Measurements from ENCODE around the gene SGMS1.
"Not testable (repeated sequence)": the region's sequence is repeated elsewhere in the genome, so short reads cannot be mapped to it uniquely, and the experiment has no call there.

The SGMS1 gene

DNA sequence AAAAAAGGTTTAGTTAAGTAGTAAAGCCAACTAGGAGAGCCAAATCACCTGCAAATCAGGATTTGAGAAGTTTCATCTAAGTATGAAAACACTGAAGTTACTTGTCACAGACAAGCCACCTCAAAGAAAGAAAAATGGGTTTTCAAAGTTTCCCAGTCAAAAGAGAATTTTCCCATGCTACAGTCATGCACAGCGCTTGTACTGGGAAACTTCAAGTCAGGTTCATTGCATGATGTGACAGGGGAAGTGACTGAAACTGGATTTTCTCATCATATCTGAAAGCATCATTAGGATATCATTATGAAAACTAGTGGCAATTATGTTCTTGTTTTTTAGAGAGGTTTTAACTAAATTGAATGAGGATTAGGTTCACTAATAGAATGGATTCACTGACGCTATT, 167.0 kb downstream of the SGMS1 start:
- Histone ChIP-seq H3K4me1 (peaks cover 0 to 13% (median 0%) of the 10 kb centered on the region in 4 donors), H3K36me3 (peaks cover 9 to 17% (median 9%) of the 10 kb centered on the region in 3 donors), H3K9me3 (no peaks in the 10 kb centered on the region), H3K27ac (no peak overlapping the region), H3K4me3 (no peak overlapping the region), H3K27me3 (no peaks in the 10 kb centered on the region)
- TF ChIP-seq, protein P1, sequence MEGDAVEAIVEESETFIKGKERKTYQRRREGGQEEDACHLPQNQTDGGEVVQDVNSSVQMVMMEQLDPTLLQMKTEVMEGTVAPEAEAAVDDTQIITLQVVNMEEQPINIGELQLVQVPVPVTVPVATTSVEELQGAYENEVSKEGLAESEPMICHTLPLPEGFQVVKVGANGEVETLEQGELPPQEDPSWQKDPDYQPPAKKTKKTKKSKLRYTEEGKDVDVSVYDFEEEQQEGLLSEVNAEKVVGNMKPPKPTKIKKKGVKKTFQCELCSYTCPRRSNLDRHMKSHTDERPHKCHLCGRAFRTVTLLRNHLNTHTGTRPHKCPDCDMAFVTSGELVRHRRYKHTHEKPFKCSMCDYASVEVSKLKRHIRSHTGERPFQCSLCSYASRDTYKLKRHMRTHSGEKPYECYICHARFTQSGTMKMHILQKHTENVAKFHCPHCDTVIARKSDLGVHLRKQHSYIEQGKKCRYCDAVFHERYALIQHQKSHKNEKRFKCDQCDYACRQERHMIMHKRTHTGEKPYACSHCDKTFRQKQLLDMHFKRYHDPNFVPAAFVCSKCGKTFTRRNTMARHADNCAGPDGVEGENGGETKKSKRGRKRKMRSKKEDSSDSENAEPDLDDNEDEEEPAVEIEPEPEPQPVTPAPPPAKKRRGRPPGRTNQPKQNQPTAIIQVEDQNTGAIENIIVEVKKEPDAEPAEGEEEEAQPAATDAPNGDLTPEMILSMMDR (IDR thresholded peaks at IDR 0.05), result no peak
- no peak for DNase-seq
- intact Hi-C loops (cut with DNase I; ENCODE audit: low total_unique reads), result no loop called here

GRCh38 chr10:50453940-50454339, 169.8 kb downstream of the SGMS1 start:
- H3K36me3 ChIP-seq, result no peaks in the 10 kb centered on the region
- peaks cover 0 to 13% (median 0%) of the 10 kb centered on the region in 4 donors for H3K4me1 ChIP-seq
- no peaks in the 10 kb centered on the region for H3K27me3 ChIP-seq
- intact Hi-C loops (cut with DNase I; ENCODE audit: low total_unique reads), result no loop called here
- H3K27ac ChIP-seq, result no peak overlapping the region
- TF ChIP-seq, protein P1 (IDR thresholded peaks at IDR 0.05), result no peak
- no peak for DNase-seq
- H3K4me3 ChIP-seq, result no peak overlapping the region
- H3K9me3 ChIP-seq, result no peaks in the 10 kb centered on the region

DNA sequence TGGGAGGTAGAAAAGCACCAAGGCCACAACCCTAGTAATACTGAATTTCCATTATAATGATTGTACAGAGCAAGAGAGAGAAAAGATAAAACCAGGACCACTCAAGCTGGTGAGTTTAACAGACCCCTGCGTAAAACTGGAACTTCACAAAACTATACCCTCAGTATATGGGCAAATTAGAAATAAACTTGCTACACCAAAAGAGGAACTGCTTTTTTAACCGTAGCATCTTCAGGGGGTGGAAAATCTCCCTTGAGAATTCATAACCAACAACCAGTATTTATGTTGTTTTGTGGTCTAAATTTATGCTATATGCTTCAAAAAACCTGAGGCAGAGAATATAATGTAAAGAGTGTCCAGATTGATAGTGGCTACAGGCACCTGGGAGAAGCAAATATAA, 171.2 kb downstream of the SGMS1 start:
- Histone ChIP-seq H3K4me3 (no peak overlapping the region), H3K4me1 (peaks cover 0 to 13% (median 0%) of the 10 kb centered on the region in 4 donors), H3K27me3 (no peaks in the 10 kb centered on the region), H3K9me3 (no peaks in the 10 kb centered on the region), H3K36me3 (no peaks in the 10 kb centered on the region), H3K27ac (no peak overlapping the region)
- no peak for DNase-seq
- intact Hi-C loops (cut with DNase I; ENCODE audit: low total_unique reads), result no loop called here
- TF ChIP-seq, protein P1 (IDR thresholded peaks at IDR 0.05), result no peak

DNA sequence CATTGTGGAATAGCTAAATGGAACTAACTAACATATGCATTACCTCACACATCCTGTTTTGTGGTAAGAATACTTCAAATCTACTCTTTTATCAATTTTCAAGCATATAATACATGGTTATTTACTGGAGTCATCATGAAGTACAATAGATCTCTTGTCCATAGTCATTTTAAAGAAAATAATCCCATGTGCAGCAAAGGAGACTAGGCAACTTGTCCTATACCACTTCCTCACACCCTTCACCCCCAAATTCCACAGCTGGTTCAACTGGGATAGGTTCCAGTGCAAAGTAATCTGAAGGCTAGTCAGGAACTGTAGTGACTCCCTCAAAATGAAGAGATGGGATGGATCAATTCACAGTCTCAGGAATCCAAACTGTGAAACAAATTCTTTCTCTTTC, 176.1 kb downstream of the SGMS1 start:
- H3K36me3 ChIP-seq, result no peaks in the 10 kb centered on the region
- TF ChIP-seq, protein P1 (IDR thresholded peaks at IDR 0.05), result no peak
- H3K9me3 ChIP-seq, result no peaks in the 10 kb centered on the region
- no peak overlapping the region for H3K4me3 ChIP-seq
- H3K27me3 ChIP-seq, result no peaks in the 10 kb centered on the region
- no peak for DNase-seq
- no peaks in the 10 kb centered on the region for H3K4me1 ChIP-seq
- intact Hi-C loops (cut with DNase I; ENCODE audit: low total_unique reads), result loop anchor here (10.0 kb wide), 1 partner anchor 57 kb away; no protein-coding TSS in a partner anchor
- H3K27ac ChIP-seq, result no peak overlapping the region

DNA sequence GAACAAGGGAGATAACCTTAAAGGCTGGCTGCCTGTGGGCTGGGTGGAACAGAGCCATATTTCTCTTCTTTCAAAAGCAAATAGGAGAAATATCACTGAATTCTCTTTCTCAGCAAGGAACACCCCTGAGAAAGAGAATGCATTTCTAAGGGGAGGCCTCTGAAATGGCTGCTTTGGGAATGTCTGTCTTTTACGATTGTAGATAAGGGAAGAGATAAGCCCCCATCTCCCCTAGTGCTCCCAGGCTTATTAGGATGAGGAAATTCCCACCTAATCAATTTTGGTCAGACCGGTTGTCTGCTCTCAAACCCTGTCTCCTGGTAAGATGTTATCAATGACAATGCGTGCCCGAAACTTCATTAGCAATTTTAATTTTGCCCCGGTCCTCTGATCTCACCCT, 178.0 kb downstream of the SGMS1 start:
- intact Hi-C loops (cut with DNase I; ENCODE audit: low total_unique reads), result loop anchor here (10.0 kb wide), 1 partner anchor 59 kb away; no protein-coding TSS in a partner anchor

DNA sequence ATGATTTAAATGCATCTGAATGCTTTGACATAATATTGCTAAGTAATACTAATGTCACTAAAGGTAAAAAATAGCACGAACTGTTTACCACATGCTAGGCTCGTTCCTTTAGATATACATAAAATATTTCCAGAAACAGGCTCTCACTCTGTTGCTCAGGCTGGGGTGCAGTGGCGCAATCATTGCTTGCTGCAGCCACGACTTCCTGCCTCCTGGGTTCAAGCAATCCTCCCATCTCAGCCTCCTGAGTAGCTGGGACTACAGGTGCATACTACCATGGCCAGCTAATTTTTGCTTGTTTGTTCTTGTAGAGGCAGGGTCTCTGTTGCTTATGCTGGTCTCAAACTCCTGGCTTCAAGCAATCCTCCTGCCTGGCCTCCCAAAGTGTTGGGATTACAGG, 183.3 kb downstream of the SGMS1 start:
- Histone ChIP-seq H3K9me3 (no peaks in the 10 kb centered on the region), H3K27ac (no peak overlapping the region), H3K4me3 (no peak overlapping the region), H3K4me1 (peaks cover 0 to 32% (median 7%) of the 10 kb centered on the region in 4 donors), H3K27me3 (no peaks in the 10 kb centered on the region), H3K36me3 (no peaks in the 10 kb centered on the region)
- intact Hi-C loops (cut with DNase I; ENCODE audit: low total_unique reads), result loop anchor here (10.0 kb wide), 1 partner anchor 64 kb away; no protein-coding TSS in a partner anchor
- TF ChIP-seq, protein P1 (IDR thresholded peaks at IDR 0.05), result no peak
- no peak for DNase-seq

More for the DNA sequence above, 178.0 kb downstream of the SGMS1 start:
- H3K36me3 ChIP-seq, H3K4me3 ChIP-seq, H3K27ac ChIP-seq, DNase-seq, H3K9me3 ChIP-seq, H3K27me3 ChIP-seq: not testable (repeated sequence)
- H3K4me1 ChIP-seq, result peaks cover 0 to 11% (median 2%) of the 10 kb centered on the region in 4 donors
